Fibroblast of skin of back (primary cell): Measurements from ENCODE around the gene TOX4.
"Not testable (repeated sequence)": the region's sequence is repeated elsewhere in the genome, so short reads cannot be mapped to it uniquely, and the experiment has no call there.

Source experiments
- DNase-seq: peaks from one replicate; pipeline ENCODE4 v3.0.0-alpha.2; 2013

The TOX4 gene

DNA sequence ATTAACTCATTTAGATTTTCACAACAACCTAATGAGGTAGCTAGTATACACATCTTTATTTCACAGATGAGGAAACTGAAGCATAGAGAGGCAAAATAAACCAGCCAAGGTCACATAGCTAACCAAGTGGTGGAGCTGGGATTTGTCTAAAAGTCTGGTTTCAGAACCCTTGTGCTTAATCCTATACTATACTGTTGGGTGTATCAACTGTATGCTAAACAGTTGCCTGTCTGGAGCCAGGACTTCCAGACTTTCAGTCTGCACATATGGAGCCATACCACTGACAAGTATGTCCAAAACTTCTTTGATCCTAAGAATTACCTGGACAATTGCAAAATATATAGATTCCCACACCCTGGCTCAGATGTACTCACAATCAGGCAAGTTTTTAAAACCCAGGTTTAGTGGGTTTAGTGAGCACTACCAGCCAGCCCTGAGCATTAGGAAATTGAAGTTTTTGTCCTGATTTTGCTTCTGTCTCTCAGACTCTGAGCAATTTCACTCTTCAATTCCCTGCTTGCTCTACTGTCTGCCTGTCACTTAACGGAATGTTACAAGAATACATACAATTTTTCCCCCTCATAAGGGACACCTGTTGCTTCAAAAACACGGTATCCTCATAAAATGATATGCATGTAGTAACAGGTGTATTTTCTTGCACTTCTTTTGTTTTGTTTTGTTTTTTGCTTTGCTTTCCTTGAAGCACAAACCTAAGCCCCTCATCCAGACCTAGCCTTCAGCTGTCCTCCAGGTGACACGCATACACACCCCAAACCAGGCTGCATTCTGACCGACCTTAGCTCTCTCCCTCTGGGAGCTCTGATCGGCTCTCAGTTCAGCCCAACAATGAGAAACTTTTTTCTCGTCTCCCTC is 58.8 kb downstream of the TOX4 start:
- no peak for DNase-seq

DNA sequence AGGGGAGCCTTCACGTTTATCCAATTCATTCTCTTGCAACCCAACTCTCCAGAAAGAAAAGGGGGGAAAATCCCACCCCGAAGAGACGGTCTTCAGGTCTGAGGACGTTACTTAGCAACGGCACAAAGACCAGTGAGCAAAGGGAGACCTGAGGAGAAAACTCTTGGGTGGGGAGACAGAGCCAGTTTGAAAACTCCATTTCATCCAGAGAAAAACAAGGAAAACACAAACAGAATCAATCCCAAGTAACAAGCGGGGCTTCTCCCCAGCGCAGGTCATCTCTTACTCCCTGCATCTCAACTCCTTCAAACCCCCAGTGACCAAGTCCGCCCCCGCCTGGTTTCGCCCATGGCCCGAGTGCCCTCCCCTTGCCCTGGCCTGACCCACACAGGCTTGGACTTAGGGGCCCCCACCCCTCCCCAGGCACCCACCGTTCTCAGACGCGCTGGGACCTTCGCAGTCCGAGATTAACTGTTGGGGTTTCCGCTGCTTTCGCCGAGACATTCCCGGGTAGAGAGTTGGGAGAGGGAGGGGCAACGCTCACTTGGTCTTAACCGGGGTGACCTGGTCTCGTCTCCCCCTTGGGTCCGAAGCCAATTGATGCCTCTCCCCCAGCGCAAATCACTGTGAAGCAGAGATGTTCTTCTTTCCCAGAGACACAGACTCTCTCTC is 59.6 kb downstream of the TOX4 start:
- DNase-seq = no peak

DNA sequence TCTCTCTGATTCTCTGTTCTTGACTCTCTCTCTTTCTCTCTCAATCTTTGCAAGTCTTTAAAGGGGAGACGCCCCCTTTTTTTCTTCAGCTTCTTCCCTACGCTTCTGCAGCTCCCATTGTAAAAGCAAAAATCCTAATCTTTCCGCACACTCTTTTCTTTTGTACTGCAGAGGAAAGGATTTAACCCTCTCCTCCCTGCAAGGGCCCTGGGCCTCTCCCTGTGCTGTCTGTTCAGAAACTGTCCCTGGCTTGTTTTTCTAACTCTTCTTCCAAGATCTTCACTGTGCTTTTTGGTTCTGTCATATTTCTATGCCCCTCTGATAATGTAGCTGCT is 60.1 kb downstream of the TOX4 start:
- DNase-seq = no peak

DNA sequence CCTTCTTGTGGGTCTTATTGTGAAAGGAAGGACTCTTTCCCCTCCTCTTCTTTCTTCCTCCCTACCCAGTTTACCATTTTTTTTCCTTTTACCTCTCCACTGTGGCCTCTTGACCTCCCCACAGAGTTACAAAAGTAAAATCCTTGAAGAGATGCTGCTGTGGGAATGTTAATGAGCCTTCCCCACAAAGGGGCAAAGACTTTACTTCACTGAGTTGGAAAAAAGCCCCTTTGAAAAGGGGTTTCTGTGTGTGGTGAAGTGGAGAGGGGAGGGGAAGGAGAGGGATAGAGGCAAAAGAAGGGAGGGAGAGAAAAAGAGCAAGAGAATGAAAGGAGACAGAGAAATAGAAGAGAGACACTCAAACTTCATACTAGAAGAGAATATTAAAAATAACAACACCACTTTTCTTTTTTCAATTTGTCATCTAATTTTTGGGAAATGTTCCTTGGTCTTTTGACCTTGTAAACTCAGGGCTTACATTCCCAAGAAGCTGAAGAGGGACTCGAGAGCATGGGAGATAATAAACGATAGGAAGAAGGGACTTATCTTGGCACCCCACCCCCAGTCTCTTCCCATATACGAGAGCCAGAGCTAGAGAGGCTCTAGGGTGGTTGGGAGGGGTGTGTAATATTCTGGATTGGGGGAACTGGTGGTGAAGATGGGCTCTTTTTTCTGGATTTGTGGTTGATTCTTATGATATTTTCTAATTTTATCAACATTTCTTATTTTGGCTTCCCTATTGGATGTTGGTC is 62.4 kb downstream of the TOX4 start:
- no peak for DNase-seq

DNA sequence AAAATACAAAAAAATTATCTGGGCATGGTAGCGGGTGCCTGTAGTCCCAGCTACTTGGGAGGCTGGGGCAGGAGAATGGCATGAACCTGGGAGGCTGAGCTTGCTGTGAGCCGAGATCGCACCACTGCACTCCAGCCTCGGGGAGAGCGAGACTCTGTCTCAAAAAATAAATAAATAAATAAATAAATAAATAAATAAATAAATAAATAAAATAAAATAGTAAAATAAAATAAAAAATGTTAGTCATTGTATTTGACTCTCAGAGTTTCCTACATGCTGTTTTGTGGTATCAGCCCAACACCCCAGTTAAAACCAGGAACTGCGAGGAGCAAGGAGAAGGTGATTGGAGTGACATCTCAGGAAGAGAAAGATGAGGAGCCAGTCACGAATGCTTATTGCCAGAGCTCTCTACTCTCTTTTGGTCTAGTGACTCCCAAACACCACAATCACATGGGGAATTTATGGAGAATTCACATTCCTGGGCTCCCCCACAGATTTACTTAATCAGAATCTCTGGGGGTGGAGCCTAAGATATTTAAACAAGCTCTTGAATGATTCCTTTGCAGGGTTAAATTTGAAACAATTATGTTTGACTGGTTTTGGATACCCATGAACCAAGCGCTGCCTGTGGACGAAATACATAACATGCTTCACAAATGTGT is 64.5 kb downstream of the TOX4 start:
- DNase-seq = no peak

DNA sequence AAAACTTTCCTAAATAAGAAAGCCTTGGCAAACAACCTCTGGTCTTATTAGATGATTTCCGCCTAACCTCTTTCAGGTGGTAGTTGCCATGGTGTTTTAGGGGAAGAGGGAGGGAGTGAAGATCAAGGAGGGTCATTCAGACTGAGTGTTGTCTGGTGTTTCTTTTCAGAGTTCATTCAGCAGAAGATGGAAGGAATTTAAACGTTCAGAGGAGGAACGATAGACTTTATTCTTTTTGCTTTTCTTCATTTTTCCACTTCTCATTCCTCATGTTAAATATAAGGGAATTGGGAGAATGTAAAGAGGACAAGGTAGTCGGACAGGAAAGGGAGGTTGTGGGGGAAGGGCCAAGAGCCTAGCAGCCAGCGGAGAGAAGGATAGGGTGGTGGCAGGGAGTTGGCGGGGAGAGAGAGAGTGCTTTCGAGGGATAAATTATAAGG is 66.5 kb downstream of the TOX4 start:
- no peak for DNase-seq

DNA sequence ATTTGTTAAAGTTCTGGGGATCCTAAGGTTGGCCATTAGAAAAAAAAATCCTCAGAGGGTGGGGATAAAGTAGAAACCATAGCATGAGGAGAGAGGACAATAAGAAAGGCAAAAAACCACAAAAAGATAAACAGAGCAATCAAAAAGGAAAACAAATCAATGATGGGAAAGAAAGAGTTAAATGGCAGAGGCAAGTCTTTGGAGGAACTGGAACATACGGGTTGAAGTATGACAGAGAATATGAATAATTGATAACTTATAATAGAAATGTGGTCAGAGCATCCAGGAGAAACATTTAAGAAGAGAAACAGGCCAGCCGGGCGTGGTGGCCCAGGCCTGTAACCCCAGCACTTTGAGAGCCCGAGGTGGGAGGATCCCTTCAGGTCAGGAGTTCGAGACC is 67.0 kb downstream of the TOX4 start:
- DNase-seq = no peak

DNA sequence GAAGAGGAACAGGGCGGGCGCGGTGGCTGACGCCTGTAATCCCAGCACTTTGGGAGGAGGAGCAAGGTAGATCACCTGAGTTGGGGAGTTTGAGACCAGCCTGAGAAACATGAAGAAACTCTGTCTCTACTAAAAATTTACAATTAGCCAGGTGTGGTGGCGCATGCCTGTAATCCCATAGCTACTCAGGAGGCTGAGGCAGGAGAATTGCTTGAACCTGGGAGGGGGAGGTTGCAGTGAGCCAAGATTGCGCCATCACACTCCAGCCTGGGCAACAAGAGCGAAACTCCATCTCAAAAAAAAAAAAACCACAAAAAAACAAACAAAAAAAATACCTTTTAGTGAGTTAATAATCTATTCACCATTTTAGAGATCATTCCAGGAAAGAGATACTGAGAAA is 67.6 kb downstream of the TOX4 start:
- not testable (repeated sequence) for DNase-seq
